Endothelial cell of umbilical vein (primary cell): ENCODE measurements around the gene CAPN5. TPM values are rescaled to one million over a fixed set of nuclear protein-coding genes. Genes with fewer than 3 reads are reported as not detected.
A peak's percentile ranks its signal among the peaks of the same experiment; 100 is the strongest.

Experiments
- BruUV-seq: library from RNA; stranded (reverse); fragments of 400-500 nt; replicated peaks from 2 replicates; lab custom pipeline; 2021; lab: Mats Ljungman, UMichigan
- CTCF ChIA-PET: fragments of 300-600, 350-600 bp; sonication (Branson Sonifier 250); formaldehyde crosslinking; loops from one replicate; lab custom pipeline; 2021; ENCODE audit warnings: antibody characterized with exemption, inconsistent platforms; lab: Charles Lee
- POLR2A ChIA-PET: fragments of 300-600, 350-600 bp; sonication (Branson Sonifier 250); formaldehyde crosslinking; loops from one replicate; lab custom pipeline; 2021; ENCODE audit warnings: antibody characterized with exemption, inconsistent platforms; lab: Charles Lee
- DNase-seq: peaks from one replicate; pipeline ENCODE4 v3.0.0-alpha.2; 2011; ENCODE audit warnings: low read depth, low spot score
- FAIRE-seq: peaks from 2 replicates; lab custom pipeline; 2011; peaks lifted over from hg19 to GRCh38; lab: Jason Lieb, UNC
- H2AFZ ChIP-seq: 2 replicates; pipeline ENCODE4 v1.6.0; 2012; ENCODE audit warnings: low read depth, low read length, control low read depth, inconsistent platforms
- H3K27ac ChIP-seq: 2 replicates; pipeline ENCODE4 v1.5.1; 2011; ENCODE audit warnings: low read depth, mild to moderate bottlenecking, control low read depth, low read length, moderate library complexity; ENCODE audit not compliant: insufficient read depth
- H3K27me3 ChIP-seq, 2 experiments: 2 replicates each; pipeline versions ENCODE4 v1.6.0 to v1.6.1; 2011; ENCODE audit warnings: low read length in 2 of 2, mixed read lengths in 1 of 2; ENCODE audit not compliant: control insufficient read depth in 2 of 2, insufficient read depth in 2 of 2
- H3K36me3 ChIP-seq, 2 experiments: 2 replicates in 1 of 2; 3 replicates in 1 of 2; pipeline ENCODE4 v1.5.1; 2011; ENCODE audit warnings: low read length in 2 of 2, mild to moderate bottlenecking in 1 of 2, moderate library complexity in 1 of 2; ENCODE audit not compliant: control insufficient read depth in 2 of 2, insufficient read depth in 2 of 2; ENCODE audit errors: extremely low read depth in 1 of 2
- H3K4me1 ChIP-seq: 3 replicates; pipeline ENCODE4 v1.5.1; 2011; ENCODE audit warnings: mild to moderate bottlenecking, low read length; ENCODE audit not compliant: control insufficient read depth, insufficient read depth; ENCODE audit errors: extremely low read depth
- H3K4me2 ChIP-seq: 2 replicates; pipeline ENCODE4 v1.6.1; 2011; ENCODE audit warnings: low read length, control low read depth, mixed read lengths; ENCODE audit not compliant: insufficient read depth
- H3K4me3 ChIP-seq, 3 experiments: fragments of 200-600 bp in 1 of 3; sonication (generic), shearing (Covaris generic) in 1 of 3; replicated peaks in 1 of 3; 2 replicates each; pipeline ENCODE4 v1.5.1; 2011 to 2016; ENCODE audit warnings: control low read depth in 3 of 3, low read length in 3 of 3, mild to moderate bottlenecking in 2 of 3, inconsistent platforms in 1 of 3, low read depth in 1 of 3, moderate library complexity in 1 of 3; ENCODE audit not compliant: insufficient read depth in 1 of 3
- H3K79me2 ChIP-seq: 2 replicates; pipeline ENCODE4 v1.6.0; 2012; ENCODE audit warnings: low read length, inconsistent platforms; ENCODE audit not compliant: control insufficient read depth, insufficient read depth
- H3K9ac ChIP-seq: replicated peaks from 2 replicates; pipeline ENCODE3; 2011; ENCODE audit warnings: low read length, control low read depth; ENCODE audit not compliant: insufficient read depth; ENCODE audit errors: extremely low read depth
- H3K9me1 ChIP-seq: replicated peaks from 3 replicates; pipeline ENCODE4 v1.6.0; 2011; ENCODE audit warnings: mild to moderate bottlenecking, low read length; ENCODE audit not compliant: control insufficient read depth, insufficient read depth; ENCODE audit errors: extremely low read depth
- H3K9me3 ChIP-seq: replicated peaks from 2 replicates; pipeline ENCODE4 v1.5.1; 2012; ENCODE audit warnings: low read length, inconsistent platforms; ENCODE audit not compliant: control insufficient read depth, insufficient read depth
- H4K20me1 ChIP-seq: replicated peaks from 2 replicates; pipeline ENCODE3; 2011; ENCODE audit warnings: mild to moderate bottlenecking, low read length; ENCODE audit not compliant: control insufficient read depth, insufficient read depth; ENCODE audit errors: extremely low read depth
- EZH2 ChIP-seq: IDR thresholded peaks from 2 replicates; pipeline ENCODE4 v1.6.1; 2012; ENCODE audit warnings: borderline replicate concordance, low read depth, mild to moderate bottlenecking, moderate library complexity, low read length, inconsistent platforms; ENCODE audit not compliant: severe bottlenecking
- FOS ChIP-seq: IDR thresholded peaks from 2 replicates; pipeline ENCODE4 v1.6.1; 2011; ENCODE audit warnings: mild to moderate bottlenecking, low read length, moderate library complexity, borderline replicate concordance; ENCODE audit not compliant: insufficient read depth
- GATA2 ChIP-seq: IDR thresholded peaks from 2 replicates; pipeline ENCODE4 v1.7.0; 2011; ENCODE audit warnings: low read depth, mild to moderate bottlenecking, moderate library complexity, mixed read lengths, low read length; ENCODE audit not compliant: insufficient read length, insufficient read depth
- JUN ChIP-seq: IDR thresholded peaks from 2 replicates; pipeline ENCODE4 v1.6.1; 2011; ENCODE audit warnings: borderline replicate concordance, low read depth; ENCODE audit not compliant: insufficient read length, insufficient read depth
- MYC ChIP-seq: IDR thresholded peaks from one replicate; pipeline ENCODE4 v1.6.1; 2011; ENCODE audit warnings: mild to moderate bottlenecking, low read depth, low read length
- POLR2A ChIP-seq: IDR thresholded peaks from 2 replicates; pipeline ENCODE4 v1.6.1; 2012; ENCODE audit warnings: low read depth, mild to moderate bottlenecking, control low read depth, low read length
- POLR2AphosphoS5 ChIP-seq: IDR thresholded peaks from 2 replicates; pipeline ENCODE4 v1.6.1; 2012; ENCODE audit warnings: low read depth, mild to moderate bottlenecking, control low read depth, low read length, moderate library complexity; ENCODE audit not compliant: insufficient read depth
- dilution Hi-C: fragments of 300-500 bp; cut with MboI; formaldehyde crosslinking; loops from one replicate; pipeline ENCODE4 v1.15.0; 2019; ENCODE audit warnings: low sequenced_read_pairs; ENCODE audit not compliant: extremely low pct_ligation_motif_present
- intact Hi-C: fragments of 100-400 bp; cut with micrococcal nuclease; formaldehyde crosslinking; loops from one replicate; pipeline ENCODE4 v1.10.0; 2022
- polyA plus RNA-seq, 4 experiments: library from polyadenylated mRNA; depleted of rRNA in 3 of 4; stranded (reverse) in 3 of 4; unstranded in 1 of 4; fragments of >200 nt; gene quantifications; 2 replicates each; pipeline versions ENCODE4 v1.2.1 to v1.2.3, GENCODE V29; 2011 to 2012; ENCODE audit warnings: missing spikeins in 1 of 4
- total RNA-seq: library from RNA; stranded (reverse); gene quantifications from 2 replicates; pipeline ENCODE4 v1.2.3, GENCODE V29; 2021
- TF ChIP-seq, protein P1 (sequence below), 2 donors: IDR thresholded peaks; 1 replicate in 1 of 2; 2 replicates in 1 of 2; pipeline ENCODE4 v1.5.1; 2011; ENCODE audit warnings: low read length in 2 of 2, mild to moderate bottlenecking in 2 of 2, moderate library complexity in 2 of 2, control low read depth in 1 of 2, inconsistent platforms in 1 of 2, low read depth in 1 of 2; ENCODE audit not compliant: insufficient read depth in 1 of 2; ENCODE audit errors: extremely low read depth in 1 of 2
- TF ChIP-seq, protein P2 (sequence below): IDR thresholded peaks from 2 replicates; pipeline ENCODE4 v1.6.1; 2011; ENCODE audit not compliant: insufficient read depth, insufficient read length

CAPN5 gene
- total and polyA plus RNA-seq, 2 donors (not counting 3 experiments of a cell fraction or from before 2014, with no cell fraction given), result 15.0 to 17.0 TPM

DNA sequence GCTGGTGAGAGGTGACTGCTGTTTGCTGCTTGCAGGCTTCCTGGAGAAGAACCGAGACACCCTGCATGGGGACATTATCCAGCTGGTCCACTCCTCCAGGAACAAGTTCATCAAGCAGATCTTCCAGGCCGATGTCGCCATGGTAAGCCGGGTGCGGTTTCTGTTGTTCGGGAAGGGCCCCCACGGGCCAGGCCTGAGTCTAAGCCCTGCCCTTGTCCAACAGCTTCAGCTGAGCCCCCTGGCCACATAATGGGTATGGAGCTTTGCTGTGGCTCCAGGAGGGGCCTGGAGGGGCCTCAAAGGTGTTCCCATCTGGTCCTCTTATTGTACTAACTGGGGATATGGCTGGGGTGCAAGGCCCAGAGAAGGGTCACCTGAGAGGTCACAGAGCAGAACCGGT, 99.2 kb downstream of the CAPN5 start:
- no peak overlapping the region for H3K9ac ChIP-seq
- H3K4me1 ChIP-seq, result peaks cover 11% of the 10 kb centered on the region
- dilution Hi-C loops (no loop called here), intact Hi-C loops (no loop called here)
- H3K27ac ChIP-seq, result no peak overlapping the region
- no TSS peak for BruUV-seq
- no peak for TF ChIP-seq MYC
- TF ChIP-seq, protein P1, sequence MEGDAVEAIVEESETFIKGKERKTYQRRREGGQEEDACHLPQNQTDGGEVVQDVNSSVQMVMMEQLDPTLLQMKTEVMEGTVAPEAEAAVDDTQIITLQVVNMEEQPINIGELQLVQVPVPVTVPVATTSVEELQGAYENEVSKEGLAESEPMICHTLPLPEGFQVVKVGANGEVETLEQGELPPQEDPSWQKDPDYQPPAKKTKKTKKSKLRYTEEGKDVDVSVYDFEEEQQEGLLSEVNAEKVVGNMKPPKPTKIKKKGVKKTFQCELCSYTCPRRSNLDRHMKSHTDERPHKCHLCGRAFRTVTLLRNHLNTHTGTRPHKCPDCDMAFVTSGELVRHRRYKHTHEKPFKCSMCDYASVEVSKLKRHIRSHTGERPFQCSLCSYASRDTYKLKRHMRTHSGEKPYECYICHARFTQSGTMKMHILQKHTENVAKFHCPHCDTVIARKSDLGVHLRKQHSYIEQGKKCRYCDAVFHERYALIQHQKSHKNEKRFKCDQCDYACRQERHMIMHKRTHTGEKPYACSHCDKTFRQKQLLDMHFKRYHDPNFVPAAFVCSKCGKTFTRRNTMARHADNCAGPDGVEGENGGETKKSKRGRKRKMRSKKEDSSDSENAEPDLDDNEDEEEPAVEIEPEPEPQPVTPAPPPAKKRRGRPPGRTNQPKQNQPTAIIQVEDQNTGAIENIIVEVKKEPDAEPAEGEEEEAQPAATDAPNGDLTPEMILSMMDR (IDR thresholded peaks at IDR 0.05; ENCODE audit: extremely low read depth in 1 of 2, insufficient read depth in 1 of 2, low read depth in 1 of 2, low read length in 2 of 2), result no peak
- POLR2A ChIA-PET, result no interaction called here
- no peaks in the 10 kb centered on the region for H3K9me3 ChIP-seq
- no peaks in the 10 kb centered on the region for H3K9me1 ChIP-seq
- H3K4me2 ChIP-seq, result no peak overlapping the region
- no peaks in the 10 kb centered on the region for H3K36me3 ChIP-seq
- DNase-seq, result no peak
- H3K79me2 ChIP-seq, result no peaks in the 10 kb centered on the region
- no peak overlapping the region for H3K4me3 ChIP-seq
- H3K27me3 ChIP-seq, result no peaks in the 10 kb centered on the region
- no peaks in the 10 kb centered on the region for H4K20me1 ChIP-seq
- CTCF ChIA-PET, result interaction anchor here (1.7 to 4.0 kb wide), 3 partner anchors 8 to 38 kb away, joined by 4 to 18 read pairs (median 6); partner anchors contain the start of gene MYO7A
- no peak for FAIRE-seq
- no peak overlapping the region for H2AFZ ChIP-seq

DNA sequence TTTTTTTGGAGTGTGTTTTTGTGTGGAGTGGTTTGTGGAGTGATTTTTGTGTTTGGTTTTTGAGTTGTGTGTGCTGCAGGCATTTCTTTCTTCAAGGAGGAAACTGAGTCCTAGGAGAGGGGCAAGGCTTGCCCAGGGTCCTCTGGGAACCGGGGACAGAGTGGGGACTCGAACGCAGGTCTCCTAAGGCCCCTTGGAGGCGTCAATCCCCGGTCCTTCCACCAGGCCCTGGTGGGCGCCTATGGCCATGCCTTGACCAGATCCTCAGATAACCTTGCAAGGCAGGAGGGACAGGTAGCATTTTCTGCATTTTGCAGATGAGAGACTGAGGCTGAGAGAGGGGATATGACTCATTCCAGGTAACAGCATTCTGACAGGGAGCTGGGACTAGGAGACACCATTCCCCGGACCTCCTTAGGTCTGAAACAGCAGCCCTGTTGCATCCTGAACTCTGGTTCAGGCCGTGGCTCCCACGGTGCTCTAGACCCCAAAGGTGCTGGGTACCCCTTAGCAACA, 100.4 kb downstream of the CAPN5 start:
- ChIA-PET CTCF (interaction anchor here (1.0 to 4.0 kb wide), 5 partner anchors 9 to 76 kb away, joined by 3 to 18 read pairs (median 4); partner anchors contain the start of gene MYO7A), POLR2A (no interaction called here)
- H3K27ac ChIP-seq, result no peak overlapping the region
- H4K20me1 ChIP-seq, result no peaks in the 10 kb centered on the region
- H3K9me3 ChIP-seq, result no peaks in the 10 kb centered on the region
- no peak overlapping the region for H3K4me3 ChIP-seq
- TF ChIP-seq MYC (no peak), JUN (no peak), POLR2AphosphoS5 (no peak), EZH2 (no peak), FOS (no peak), POLR2A (no peak), GATA2 (no peak)
- TF ChIP-seq, protein P1 (IDR thresholded peaks at IDR 0.05; ENCODE audit: extremely low read depth in 1 of 2, insufficient read depth in 1 of 2, low read depth in 1 of 2, low read length in 2 of 2), result no peak
- TF ChIP-seq, protein P2, sequence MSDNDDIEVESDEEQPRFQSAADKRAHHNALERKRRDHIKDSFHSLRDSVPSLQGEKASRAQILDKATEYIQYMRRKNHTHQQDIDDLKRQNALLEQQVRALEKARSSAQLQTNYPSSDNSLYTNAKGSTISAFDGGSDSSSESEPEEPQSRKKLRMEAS, result no peak
- H2AFZ ChIP-seq, result no peak overlapping the region
- intact Hi-C loops, result no loop called here
- H3K9ac ChIP-seq, result no peak overlapping the region
- H3K9me1 ChIP-seq, result no peaks in the 10 kb centered on the region
- H3K27me3 ChIP-seq, result no peaks in the 10 kb centered on the region
- no peaks in the 10 kb centered on the region for H3K36me3 ChIP-seq
- BruUV-seq, result no TSS peak
- dilution Hi-C loops, result no loop called here
- DNase-seq, result no peak
- H3K4me1 ChIP-seq, result peaks cover 11% of the 10 kb centered on the region
- FAIRE-seq, result peak; percentile 76
- H3K4me2 ChIP-seq, result no peak overlapping the region
- H3K79me2 ChIP-seq, result no peaks in the 10 kb centered on the region
